ENCODE measurements around the gene GOLGA7B. TPM values are rescaled to one million over a fixed set of nuclear protein-coding genes. Genes with fewer than 3 reads are reported as not detected.

GOLGA7B gene
- total RNA-seq, 2 experiments from 2014 or later, result 0.25 to 0.31 TPM

- Mint-ChIP-seq H3K4me1 (ENCODE audit: low read depth) (peaks cover 2% of the 10 kb centered on the region), H3K27me3 (ENCODE audit: low read depth) (peaks cover 2% of the 10 kb centered on the region), H3K27ac (no peak overlapping the region), H3K9me3 (no peaks in the 10 kb centered on the region), H3K4me3 (no peak overlapping the region), H3K36me3 (ENCODE audit: low read depth) (no peaks in the 10 kb centered on the region)
- no peak for DNase-seq
- CTCF ChIA-PET, result no interaction called here
- intact Hi-C loops (cut with micrococcal nuclease), result no loop called here
These were observed 42.0 kb downstream of the GOLGA7B start for GRCh38 chr10:97891497-97892167.

DNA sequence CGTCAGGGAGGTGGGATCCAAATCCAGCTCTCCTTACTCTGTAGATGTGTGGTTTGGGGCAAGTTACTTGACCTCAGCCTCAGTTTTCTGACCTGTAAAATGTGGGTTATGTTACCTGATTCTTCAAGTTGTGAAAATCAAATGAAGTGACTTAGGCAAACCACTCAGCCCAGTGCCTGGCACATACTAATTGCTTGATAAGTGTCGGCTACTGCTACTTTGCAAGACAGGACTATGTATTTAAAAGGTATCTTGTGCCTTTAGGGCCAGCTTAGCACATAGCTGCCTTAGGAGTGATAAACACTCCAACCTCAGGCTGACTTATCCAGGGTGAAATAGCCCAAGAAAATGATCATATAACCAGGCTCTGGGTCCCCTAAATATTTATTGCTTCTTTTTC lies 42.9 kb downstream of the GOLGA7B start:
- Mint-ChIP-seq H3K9me3 (no peaks in the 10 kb centered on the region), H3K27me3 (ENCODE audit: low read depth) (peaks cover 2% of the 10 kb centered on the region), H3K36me3 (ENCODE audit: low read depth) (no peaks in the 10 kb centered on the region), H3K27ac (no peak overlapping the region), H3K4me3 (no peak overlapping the region), H3K4me1 (ENCODE audit: low read depth) (peaks cover 2% of the 10 kb centered on the region)
- CTCF ChIA-PET, result no interaction called here
- intact Hi-C loops (cut with micrococcal nuclease), result no loop called here
- no peak for DNase-seq

DNA sequence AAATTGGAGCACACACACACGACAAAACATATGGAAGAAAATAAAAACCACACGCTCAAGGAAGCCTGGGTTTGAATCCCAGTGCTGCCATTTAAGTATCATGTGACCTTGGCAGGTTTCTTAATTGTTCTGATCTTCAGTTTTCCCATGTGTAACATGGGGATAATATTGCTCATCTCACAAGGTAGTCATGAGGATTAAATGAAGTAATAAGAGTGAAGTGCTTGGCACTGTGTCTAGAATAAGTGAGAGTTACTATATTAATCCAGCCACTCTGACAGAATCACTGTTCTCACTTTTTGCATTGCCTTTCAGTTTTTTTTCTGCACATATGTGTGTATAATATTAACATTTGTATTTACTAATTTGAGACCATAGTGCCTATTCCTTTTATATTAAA lies 43.3 kb downstream of the GOLGA7B start:
- H3K9me3 Mint-ChIP-seq, result no peaks in the 10 kb centered on the region
- H3K4me3 Mint-ChIP-seq, result no peak overlapping the region
- no peaks in the 10 kb centered on the region for H3K36me3 Mint-ChIP-seq (ENCODE audit: low read depth)
- peaks cover 2% of the 10 kb centered on the region for H3K27me3 Mint-ChIP-seq (ENCODE audit: low read depth)
- intact Hi-C loops (cut with micrococcal nuclease), result no loop called here
- no peak for DNase-seq
- H3K4me1 Mint-ChIP-seq (ENCODE audit: low read depth), result peaks cover 2% of the 10 kb centered on the region
- CTCF ChIA-PET, result no interaction called here
- no peak overlapping the region for H3K27ac Mint-ChIP-seq

- CTCF ChIA-PET, result interaction anchor here (1.0 kb wide), 1 partner anchor 148 kb away, joined by 3 read pairs; no protein-coding TSS in a partner anchor
- H3K36me3 Mint-ChIP-seq (ENCODE audit: low read depth), result no peaks in the 10 kb centered on the region
- H3K4me3 Mint-ChIP-seq, result no peak overlapping the region
- intact Hi-C loops (cut with micrococcal nuclease), result no loop called here
- no peak for DNase-seq
- H3K4me1 Mint-ChIP-seq (ENCODE audit: low read depth), result no peaks in the 10 kb centered on the region
- H3K27ac Mint-ChIP-seq, result no peak overlapping the region
- no peaks in the 10 kb centered on the region for H3K9me3 Mint-ChIP-seq
- H3K27me3 Mint-ChIP-seq (ENCODE audit: low read depth), result peaks cover 2% of the 10 kb centered on the region
These were observed 44.4 kb downstream of the GOLGA7B start for GRCh38 chr10:97894092-97894491.

DNA sequence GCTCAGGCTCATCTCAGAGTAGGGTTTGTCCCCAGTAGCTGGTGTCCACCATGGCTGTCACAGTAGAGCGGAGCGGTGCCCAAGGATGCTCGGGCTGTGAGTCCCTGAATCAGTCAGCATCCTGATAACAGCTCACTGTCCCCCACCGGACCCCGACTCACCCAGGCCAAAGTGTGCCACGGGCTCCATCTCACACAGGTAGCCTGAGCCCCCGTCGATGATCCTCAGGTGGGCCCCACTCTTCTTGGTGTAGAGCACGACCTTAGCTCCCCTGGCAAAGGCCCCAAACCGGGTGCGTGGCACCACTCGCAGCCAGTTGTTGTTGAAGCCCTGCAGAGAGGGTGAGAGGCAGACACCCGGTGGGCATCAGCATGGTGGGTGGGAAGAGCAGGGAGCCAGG lies 45.4 kb downstream of the GOLGA7B start:
- no peaks in the 10 kb centered on the region for H3K9me3 Mint-ChIP-seq
- no peak overlapping the region for H3K4me3 Mint-ChIP-seq
- peaks cover 2% of the 10 kb centered on the region for H3K27me3 Mint-ChIP-seq (ENCODE audit: low read depth)
- H3K27ac Mint-ChIP-seq, result no peak overlapping the region
- no peak for DNase-seq
- H3K36me3 Mint-ChIP-seq (ENCODE audit: low read depth), result no peaks in the 10 kb centered on the region
- intact Hi-C loops (cut with micrococcal nuclease), result no loop called here
- no peaks in the 10 kb centered on the region for H3K4me1 Mint-ChIP-seq (ENCODE audit: low read depth)
- CTCF ChIA-PET, result interaction anchor here (0.6 to 0.7 kb wide), 2 partner anchors 133 to 394 kb away, joined by 3 read pairs; no protein-coding TSS in a partner anchor

DNA sequence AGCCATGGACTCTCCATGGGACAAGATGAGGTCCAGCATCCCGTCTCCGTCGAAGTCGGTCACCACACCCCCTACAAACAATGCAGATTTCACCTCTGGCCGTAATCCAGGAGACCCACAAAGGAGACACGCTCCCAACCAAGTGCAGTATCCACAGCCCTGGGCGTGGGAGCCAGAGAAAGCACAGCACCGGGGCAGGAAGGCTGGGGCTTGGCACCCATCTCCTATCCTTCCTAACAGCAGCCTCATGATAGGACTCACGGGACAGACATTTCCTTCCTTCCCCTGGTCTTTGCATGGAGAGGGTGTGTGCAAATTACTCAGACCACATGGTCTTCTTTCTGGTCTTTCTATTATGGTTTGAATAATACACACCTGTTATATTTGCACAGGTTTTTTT lies 46.3 kb downstream of the GOLGA7B start:
- no peaks in the 10 kb centered on the region for H3K36me3 Mint-ChIP-seq (ENCODE audit: low read depth)
- no peak for DNase-seq
- no peak overlapping the region for H3K4me3 Mint-ChIP-seq
- H3K4me1 Mint-ChIP-seq (ENCODE audit: low read depth), result no peaks in the 10 kb centered on the region
- no peak overlapping the region for H3K27ac Mint-ChIP-seq
- CTCF ChIA-PET, result no interaction called here
- intact Hi-C loops (cut with micrococcal nuclease), result no loop called here
- H3K9me3 Mint-ChIP-seq, result no peaks in the 10 kb centered on the region
- H3K27me3 Mint-ChIP-seq (ENCODE audit: low read depth), result peaks cover 2% of the 10 kb centered on the region

GRCh38 chr10:97896756-97897358 lies 47.2 kb downstream of the GOLGA7B start:
- DNase-seq, result no peak
- Mint-ChIP-seq H3K4me1 (ENCODE audit: low read depth) (no peaks in the 10 kb centered on the region), H3K4me3 (no peak overlapping the region), H3K9me3 (no peaks in the 10 kb centered on the region), H3K27me3 (ENCODE audit: low read depth) (peaks cover 2% of the 10 kb centered on the region), H3K36me3 (ENCODE audit: low read depth) (no peaks in the 10 kb centered on the region), H3K27ac (no peak overlapping the region)
- intact Hi-C loops (cut with micrococcal nuclease), result no loop called here
- CTCF ChIA-PET, result no interaction called here

DNA sequence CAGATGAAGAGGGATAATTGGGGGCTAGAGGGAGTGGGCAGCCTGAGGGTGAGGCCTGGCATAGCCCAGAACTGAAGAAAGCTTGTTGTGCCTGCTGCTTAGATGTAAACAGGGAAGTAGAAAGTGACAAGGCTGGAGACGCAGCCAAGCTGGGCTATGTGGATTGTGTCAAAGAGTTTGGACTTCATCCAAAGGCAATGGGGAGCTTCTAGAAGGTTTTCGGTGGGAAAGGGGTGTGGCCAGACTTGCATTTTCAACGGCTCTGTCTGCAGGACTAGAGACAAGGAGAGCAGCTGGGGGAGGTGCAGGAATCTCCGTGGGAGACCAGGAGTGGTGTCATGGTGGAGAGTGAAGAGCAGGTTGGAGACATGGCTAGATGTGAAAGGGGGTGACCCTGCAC lies 48.8 kb downstream of the GOLGA7B start:
- CTCF ChIA-PET, result interaction anchor here (0.6 to 1.0 kb wide), 2 partner anchors 16 to 33 kb away, joined by 3 to 4 read pairs; no protein-coding TSS in a partner anchor
- DNase-seq, result no peak
- no peaks in the 10 kb centered on the region for H3K9me3 Mint-ChIP-seq
- no peak overlapping the region for H3K27ac Mint-ChIP-seq
- peaks cover 2% of the 10 kb centered on the region for H3K27me3 Mint-ChIP-seq (ENCODE audit: low read depth)
- no peaks in the 10 kb centered on the region for H3K36me3 Mint-ChIP-seq (ENCODE audit: low read depth)
- H3K4me3 Mint-ChIP-seq, result no peak overlapping the region
- H3K4me1 Mint-ChIP-seq (ENCODE audit: low read depth), result no peaks in the 10 kb centered on the region
- intact Hi-C loops (cut with micrococcal nuclease), result no loop called here

DNA sequence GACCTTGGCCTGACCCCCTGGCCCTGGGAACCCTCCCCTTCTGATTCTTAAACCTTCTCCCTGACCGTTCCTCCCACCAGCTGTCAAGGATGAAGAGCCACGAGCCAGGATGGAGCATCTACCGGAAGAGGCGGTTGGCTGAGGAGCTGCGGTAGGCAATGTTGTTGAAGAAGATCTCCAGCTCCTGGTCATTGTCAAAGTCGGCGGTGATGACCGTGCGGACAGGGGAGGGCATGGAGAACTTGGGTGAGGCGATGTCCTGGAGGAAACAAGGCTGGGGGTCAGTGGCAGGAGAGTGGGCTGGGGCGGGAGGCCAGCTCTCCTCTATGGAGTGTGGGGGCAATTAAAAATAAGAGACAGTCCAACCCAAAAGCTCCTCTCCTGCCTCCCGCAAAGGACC lies 51.7 kb downstream of the GOLGA7B start:
- Mint-ChIP-seq H3K27ac (no peak overlapping the region), H3K4me1 (ENCODE audit: low read depth) (no peaks in the 10 kb centered on the region), H3K9me3 (no peaks in the 10 kb centered on the region), H3K36me3 (ENCODE audit: low read depth) (no peaks in the 10 kb centered on the region), H3K4me3 (no peak overlapping the region), H3K27me3 (ENCODE audit: low read depth) (peaks cover 2% of the 10 kb centered on the region)
- no peak for DNase-seq
- CTCF ChIA-PET, result no interaction called here
- intact Hi-C loops (cut with micrococcal nuclease), result no loop called here

DNA sequence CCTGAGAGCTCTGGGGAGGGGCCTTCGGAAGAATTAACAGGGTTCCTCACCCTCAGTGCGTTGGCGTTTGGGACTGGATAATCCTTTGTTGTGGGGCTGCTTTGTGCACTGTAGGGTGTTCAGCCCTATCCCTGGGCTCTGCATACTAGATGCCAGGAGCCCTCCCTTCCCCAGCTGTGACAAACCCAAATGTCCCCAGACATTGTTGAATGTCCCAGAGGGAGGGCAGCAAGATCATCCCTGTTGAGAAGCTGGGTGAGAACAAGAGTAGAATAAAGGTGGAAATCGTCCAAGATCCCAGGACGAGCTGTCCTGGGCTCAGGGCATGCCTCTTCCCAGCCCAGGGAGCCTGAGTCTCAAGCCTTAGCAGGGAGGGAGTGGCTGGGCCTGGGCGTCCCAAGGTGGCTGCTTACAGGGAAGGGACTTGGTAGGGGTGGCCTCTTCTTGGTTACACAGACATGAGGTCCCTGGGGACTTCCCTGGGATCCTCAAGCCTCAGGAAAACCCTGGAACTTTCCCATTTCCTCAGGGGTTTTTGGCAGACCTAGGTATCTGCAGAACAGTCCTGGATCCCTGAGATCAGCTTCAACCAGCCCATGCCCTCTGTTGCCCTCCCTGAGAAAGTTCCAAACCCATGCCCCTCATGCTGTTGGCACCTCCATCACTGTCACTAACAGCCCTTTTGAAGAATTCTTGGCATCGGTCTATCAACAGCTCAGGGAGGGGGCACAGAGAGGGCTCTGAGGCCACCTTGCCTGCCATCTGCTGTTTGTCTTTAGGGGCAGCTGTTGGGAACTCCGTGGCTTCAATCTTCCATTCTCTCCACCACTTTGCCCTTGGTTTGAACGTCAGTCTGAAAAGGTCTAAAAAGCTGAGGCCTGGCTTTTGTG lies 53.7 kb downstream of the GOLGA7B start:
- Mint-ChIP-seq H3K4me3 (no peak overlapping the region), H3K27ac (no peak overlapping the region), H3K27me3 (ENCODE audit: low read depth) (no peaks in the 10 kb centered on the region), H3K36me3 (ENCODE audit: low read depth) (no peaks in the 10 kb centered on the region), H3K9me3 (no peaks in the 10 kb centered on the region), H3K4me1 (ENCODE audit: low read depth) (no peaks in the 10 kb centered on the region)
- intact Hi-C loops (cut with micrococcal nuclease), result no loop called here
- CTCF ChIA-PET, result interaction anchor here (4.0 kb wide), 1 partner anchor 12 kb away, joined by 16 read pairs; no protein-coding TSS in a partner anchor
- no peak for DNase-seq

- no peaks in the 10 kb centered on the region for H3K36me3 Mint-ChIP-seq (ENCODE audit: low read depth)
- H3K4me1 Mint-ChIP-seq (ENCODE audit: low read depth), result no peaks in the 10 kb centered on the region
- H3K27me3 Mint-ChIP-seq (ENCODE audit: low read depth), result no peaks in the 10 kb centered on the region
- H3K4me3 Mint-ChIP-seq, result no peak overlapping the region
- no peak overlapping the region for H3K27ac Mint-ChIP-seq
- no peaks in the 10 kb centered on the region for H3K9me3 Mint-ChIP-seq
- DNase-seq, result no peak
- CTCF ChIA-PET, result interaction anchor here (3.2 to 4.0 kb wide), 2 partner anchors 11 to 138 kb away, joined by 8 to 16 read pairs; no protein-coding TSS in a partner anchor
- intact Hi-C loops (cut with micrococcal nuclease), result no loop called here
These were observed 54.4 kb downstream of the GOLGA7B start for GRCh38 chr10:97904018-97904381.

GRCh38 chr10:97904576-97904975 lies 54.9 kb downstream of the GOLGA7B start:
- CTCF ChIA-PET, result interaction anchor here (0.6 to 4.0 kb wide), 4 partner anchors 10 to 1885 kb away, joined by 3 to 16 read pairs (median 6); no protein-coding TSS in a partner anchor
- intact Hi-C loops (cut with micrococcal nuclease), result no loop called here
- Mint-ChIP-seq H3K4me1 (ENCODE audit: low read depth) (no peaks in the 10 kb centered on the region), H3K27ac (no peak overlapping the region), H3K9me3 (no peaks in the 10 kb centered on the region), H3K27me3 (ENCODE audit: low read depth) (no peaks in the 10 kb centered on the region), H3K4me3 (no peak overlapping the region), H3K36me3 (ENCODE audit: low read depth) (no peaks in the 10 kb centered on the region)
- DNase-seq, result no peak
